SJCRH30 (cell line): ENCODE data around the gene JPT2. TPM values are rescaled to one million over a fixed set of nuclear protein-coding genes. Genes with fewer than 3 reads are reported as not detected.
"Not testable (repeated sequence)": the region's sequence is repeated elsewhere in the genome, so short reads cannot be mapped to it uniquely, and the experiment has no call there.

ENCODE experiments used
- DNase-seq, 2 experiments: peaks; one replicate each; pipeline ENCODE4 v3.0.0-alpha.2; 2015 to 2020
- H3K27ac ChIP-seq: fragments of 250-450 bp; sonication (Bioruptor Pico); 2 replicates; pipeline ENCODE4 v1.5.1; 2020; ENCODE audit warnings: mild to moderate bottlenecking, moderate library complexity
- H3K27me3 ChIP-seq: fragments of 250-450 bp; sonication (Bioruptor Pico); 2 replicates; pipeline ENCODE4 v1.5.1; 2020; ENCODE audit warnings: mild to moderate bottlenecking, moderate library complexity
- H3K36me3 ChIP-seq: fragments of 250-450 bp; sonication (Bioruptor Pico); 2 replicates; pipeline ENCODE4 v1.5.1; 2020; ENCODE audit warnings: mild to moderate bottlenecking, moderate library complexity
- H3K4me1 ChIP-seq: fragments of 250-450 bp; sonication (Bioruptor Pico); 2 replicates; pipeline ENCODE4 v1.5.1; 2020; ENCODE audit warnings: mild to moderate bottlenecking, moderate library complexity
- H3K4me3 ChIP-seq: fragments of 250-450 bp; sonication (Bioruptor Pico); 2 replicates; pipeline ENCODE4 v1.5.1; 2020; ENCODE audit warnings: mild to moderate bottlenecking, moderate library complexity
- H3K9me3 ChIP-seq: fragments of 250-450 bp; sonication (Bioruptor Pico); replicated peaks from 2 replicates; pipeline ENCODE4 v1.5.1; 2020; ENCODE audit warnings: mild to moderate bottlenecking, moderate library complexity
- total RNA-seq: library from RNA; depleted of rRNA; stranded (reverse); fragments of >200 nt; shearing (Covaris generic); gene quantifications from 2 replicates; pipeline ENCODE4 v1.2.3, GENCODE V29; 2014

The JPT2 gene
- total RNA-seq, 1 experiment from 2014 or later, result 87.4 TPM

GRCh38 chr16:1715220-1715619 lies 37.1 kb downstream of the JPT2 start:
- H3K27ac ChIP-seq, result no peak overlapping the region
- no peaks in the 10 kb centered on the region for H3K27me3 ChIP-seq
- no peak overlapping the region for H3K4me3 ChIP-seq
- no peak for DNase-seq
- H3K4me1 ChIP-seq, result 0 out of 2 replicates have a peak, but pooled peaks cover 2% of the 10 kb centered on the region
- H3K9me3 ChIP-seq, result no peaks in the 10 kb centered on the region
- H3K36me3 ChIP-seq, result 0 out of 2 replicates have a peak, but pooled peaks cover 2% of the 10 kb centered on the region

DNA sequence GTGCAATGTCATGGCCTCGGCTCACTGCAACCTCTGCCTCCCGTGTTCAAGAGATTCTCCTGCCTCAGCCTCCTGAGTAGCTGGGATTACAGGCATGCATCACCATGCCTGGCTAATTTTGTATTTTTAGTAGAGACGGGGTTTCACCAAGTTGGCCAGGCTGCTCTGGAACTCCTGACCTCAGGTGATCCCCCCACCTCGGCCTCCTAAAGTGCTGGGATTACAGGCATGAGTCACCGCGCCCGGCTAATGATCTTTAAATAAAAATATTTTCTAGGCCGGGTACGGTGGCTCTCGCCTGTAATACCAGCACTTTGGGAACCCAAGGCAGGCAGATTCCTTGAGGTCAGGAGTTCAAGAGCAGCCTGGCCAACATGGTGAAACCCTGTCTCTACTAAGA lies 40.2 kb downstream of the JPT2 start:
- not testable (repeated sequence) for H3K9me3 ChIP-seq, H3K27ac ChIP-seq, DNase-seq, H3K36me3 ChIP-seq, H3K27me3 ChIP-seq, H3K4me3 ChIP-seq
- peaks cover 11% of the 10 kb centered on the region; the same call in 1 of the 2 replicates for H3K4me1 ChIP-seq

DNA sequence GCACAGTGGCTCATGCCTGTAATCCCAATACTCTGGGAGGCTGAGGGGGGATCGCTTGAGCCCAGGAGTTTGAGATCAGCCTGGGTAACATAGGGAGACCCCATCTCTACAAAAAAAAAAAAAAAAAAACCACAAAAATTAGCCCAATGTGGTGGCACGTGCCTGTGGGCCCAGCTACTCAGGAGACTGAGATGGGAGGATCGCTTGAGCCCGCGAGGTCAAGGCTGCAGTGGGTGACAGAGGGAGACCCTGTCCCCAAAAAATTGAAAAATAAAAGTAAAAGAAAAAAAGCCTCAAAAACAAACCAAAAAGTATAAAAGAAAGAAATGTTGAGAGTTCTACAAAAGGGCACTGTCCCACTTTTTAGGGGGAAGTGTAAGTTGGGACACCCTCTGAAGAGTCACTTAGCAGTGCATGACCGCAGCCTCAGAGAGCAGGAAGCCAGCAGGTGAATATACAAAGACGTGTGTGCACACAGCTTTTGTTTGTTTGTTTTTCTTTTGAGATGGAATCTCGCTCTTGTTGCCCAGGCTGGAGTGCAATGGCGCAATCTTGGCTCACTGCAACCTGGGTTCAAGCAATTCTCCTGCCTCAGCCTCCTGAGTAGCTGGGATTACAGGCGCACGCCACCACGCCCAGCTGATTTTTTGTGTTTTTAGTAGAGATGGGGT lies 41.6 kb downstream of the JPT2 start:
- not testable (repeated sequence) for H3K27me3 ChIP-seq, H3K4me3 ChIP-seq, H3K27ac ChIP-seq, DNase-seq, H3K9me3 ChIP-seq, H3K36me3 ChIP-seq
- peaks cover 16% of the 10 kb centered on the region; the same call in 1 of the 2 replicates for H3K4me1 ChIP-seq

GRCh38 chr16:1721372-1721771 lies 43.3 kb downstream of the JPT2 start:
- Histone ChIP-seq H3K36me3 (no peaks in the 10 kb centered on the region; the same call in 1 of the 2 replicates), H3K4me1 (peaks cover 16% of the 10 kb centered on the region; the same call in 1 of the 2 replicates), H3K4me3 (no peak overlapping the region), H3K27me3 (no peaks in the 10 kb centered on the region), H3K27ac (peak overlapping the region; percentile 38), H3K9me3 (no peaks in the 10 kb centered on the region)
- no peak for DNase-seq

DNA sequence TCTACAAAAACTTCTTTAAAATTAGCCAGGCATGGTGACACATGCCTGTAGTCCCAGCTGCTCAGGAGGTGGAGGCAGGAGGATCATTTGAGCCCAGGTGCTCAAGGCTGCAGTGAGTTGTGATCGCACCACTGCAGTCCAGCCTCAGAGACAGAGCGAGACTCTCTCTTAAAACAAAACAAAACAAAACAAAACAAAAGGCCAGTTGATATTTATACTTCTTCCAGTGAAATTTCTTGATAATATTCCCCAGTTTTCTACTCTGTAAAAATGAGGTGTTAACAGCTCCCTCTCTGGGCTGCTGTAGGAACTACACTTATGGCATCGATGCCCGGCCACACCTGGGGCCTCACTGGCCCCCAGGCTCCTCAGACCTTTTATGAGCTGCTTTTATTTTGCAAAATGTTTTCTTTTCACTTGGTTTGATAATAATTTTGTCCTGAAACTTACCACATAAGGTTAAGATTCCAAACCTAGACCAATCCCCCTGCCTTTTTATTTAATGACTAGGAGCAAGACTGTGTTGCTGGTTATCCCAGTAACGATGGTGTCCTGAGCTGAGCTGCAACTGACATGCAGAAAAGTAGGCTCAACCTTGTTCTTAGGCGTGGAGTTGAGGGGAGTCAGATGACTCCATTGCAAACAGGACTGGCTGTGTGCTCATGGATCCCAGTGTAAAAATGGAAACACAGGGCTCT lies 45.5 kb downstream of the JPT2 start:
- Histone ChIP-seq H3K27ac (peak overlapping the region; percentile 38; the same call in 1 of the 2 replicates), H3K36me3 (no peaks in the 10 kb centered on the region; the same call in 1 of the 2 replicates), H3K4me3 (no peak overlapping the region), H3K4me1 (peaks cover 16% of the 10 kb centered on the region; the same call in 1 of the 2 replicates), H3K27me3 (no peaks in the 10 kb centered on the region), H3K9me3 (no peaks in the 10 kb centered on the region)
- DNase-seq, result peak; percentile 28 to 70

DNA sequence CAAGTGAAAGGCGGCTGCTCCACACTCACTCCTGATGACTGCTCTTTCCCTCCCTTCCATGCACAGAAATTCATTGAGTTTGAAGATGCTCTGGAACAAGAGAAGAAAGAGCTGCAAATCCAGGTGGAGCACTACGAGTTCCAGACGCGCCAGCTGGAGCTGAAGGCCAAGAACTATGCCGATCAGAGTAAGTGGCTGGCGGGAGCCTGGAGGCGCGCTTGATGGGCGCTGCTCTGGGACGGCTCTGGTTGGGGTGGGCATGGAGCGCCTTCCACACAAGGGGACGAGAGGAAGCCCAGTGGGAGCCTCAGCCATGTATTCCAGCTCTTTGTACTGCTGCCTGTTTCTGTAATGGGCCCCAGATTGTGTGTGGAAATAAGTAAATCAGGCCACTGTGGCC lies 46.4 kb downstream of the JPT2 start:
- Histone ChIP-seq H3K27me3 (no peaks in the 10 kb centered on the region), H3K4me3 (no peak overlapping the region), H3K27ac (no peak overlapping the region), H3K4me1 (peaks cover 16% of the 10 kb centered on the region; the same call in 1 of the 2 replicates), H3K9me3 (no peaks in the 10 kb centered on the region), H3K36me3 (no peaks in the 10 kb centered on the region; the same call in 1 of the 2 replicates)
- no peak for DNase-seq

- no peak for DNase-seq
- Histone ChIP-seq H3K9me3 (no peaks in the 10 kb centered on the region), H3K27ac (no peak overlapping the region), H3K4me1 (peaks cover 13% of the 10 kb centered on the region; the same call in 1 of the 2 replicates), H3K27me3 (no peaks in the 10 kb centered on the region), H3K4me3 (no peak overlapping the region), H3K36me3 (peaks cover 5% of the 10 kb centered on the region; the same call in 1 of the 2 replicates)
These were observed 48.8 kb downstream of the JPT2 start for GRCh38 chr16:1726661-1727502.

DNA sequence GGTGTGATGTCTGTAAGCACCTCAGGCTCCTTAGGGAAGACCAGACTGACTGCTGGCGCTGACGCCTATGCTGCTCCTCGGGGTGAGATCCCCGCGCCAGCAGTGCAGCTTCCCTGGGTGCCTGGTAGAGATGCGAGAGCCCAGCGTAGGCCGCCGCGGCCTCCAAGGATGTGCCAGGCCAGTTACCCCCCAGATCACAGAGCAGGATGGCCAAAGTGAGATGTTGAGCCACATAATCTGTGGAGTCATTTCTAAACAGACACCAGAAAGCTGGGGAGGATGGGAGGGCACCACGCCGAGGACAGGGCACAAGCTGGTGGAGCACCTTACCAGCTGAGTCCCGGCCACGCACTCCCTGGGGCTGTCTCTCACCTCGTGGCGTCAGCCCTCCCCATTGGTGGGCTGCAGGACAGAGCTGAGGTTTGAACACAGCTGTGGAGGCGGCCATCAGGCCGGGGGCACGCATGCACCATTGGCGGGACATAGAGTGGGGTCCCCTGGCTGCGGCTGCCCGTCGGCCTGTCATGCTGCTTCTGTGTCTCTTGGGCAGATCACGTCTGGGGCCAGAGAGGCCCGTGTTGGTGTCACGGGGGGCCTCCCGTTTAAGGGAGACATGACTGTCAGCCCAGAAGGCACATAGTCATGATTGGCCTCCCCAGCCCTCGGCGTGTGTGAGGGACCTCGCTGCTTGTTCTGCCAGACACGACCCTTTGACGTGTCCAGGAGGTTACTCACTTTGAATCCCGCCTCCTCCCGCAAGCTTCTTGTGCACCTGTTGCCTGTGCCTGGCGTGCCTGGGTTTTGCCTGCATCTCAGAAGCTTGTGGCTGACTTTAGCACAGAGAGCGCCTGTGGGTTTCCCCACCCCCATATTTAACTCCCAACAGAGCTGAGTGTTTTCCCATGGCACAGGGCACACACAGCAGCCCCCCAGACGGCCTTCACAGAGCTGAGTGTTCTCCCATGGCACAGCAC lies 49.9 kb downstream of the JPT2 start:
- H3K27ac ChIP-seq, result no peak overlapping the region
- no peak for DNase-seq
- H3K27me3 ChIP-seq, result no peaks in the 10 kb centered on the region
- H3K36me3 ChIP-seq, result peaks cover 6% of the 10 kb centered on the region; the same call in 1 of the 2 replicates
- H3K9me3 ChIP-seq, result no peaks in the 10 kb centered on the region
- H3K4me3 ChIP-seq, result no peak overlapping the region
- H3K4me1 ChIP-seq, result peaks cover 8% of the 10 kb centered on the region; the same call in 1 of the 2 replicates

DNA sequence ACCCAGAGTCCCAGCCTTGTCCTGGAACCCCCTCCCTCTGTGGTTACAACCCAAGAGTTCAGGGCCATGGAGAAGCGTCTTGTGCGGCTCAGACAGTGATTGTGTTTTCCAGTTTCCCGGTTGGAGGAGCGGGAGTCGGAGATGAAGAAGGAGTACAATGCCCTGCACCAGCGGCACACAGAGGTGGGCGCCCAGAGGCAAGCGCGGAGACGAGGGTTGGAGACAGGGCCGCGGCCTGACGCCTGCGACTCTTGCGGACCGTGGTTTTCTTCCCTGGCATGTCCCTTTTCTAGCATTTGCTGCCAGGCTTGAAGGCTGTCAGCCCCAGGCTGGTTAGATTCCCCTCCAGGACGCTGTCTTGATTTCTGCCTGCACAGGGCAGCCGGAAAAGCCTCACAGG lies 50.9 kb downstream of the JPT2 start:
- Histone ChIP-seq H3K27me3 (no peaks in the 10 kb centered on the region), H3K4me3 (no peak overlapping the region), H3K27ac (no peak overlapping the region), H3K9me3 (no peaks in the 10 kb centered on the region), H3K4me1 (no peaks in the 10 kb centered on the region), H3K36me3 (peaks cover 13% of the 10 kb centered on the region)
- DNase-seq, result no peak

DNA sequence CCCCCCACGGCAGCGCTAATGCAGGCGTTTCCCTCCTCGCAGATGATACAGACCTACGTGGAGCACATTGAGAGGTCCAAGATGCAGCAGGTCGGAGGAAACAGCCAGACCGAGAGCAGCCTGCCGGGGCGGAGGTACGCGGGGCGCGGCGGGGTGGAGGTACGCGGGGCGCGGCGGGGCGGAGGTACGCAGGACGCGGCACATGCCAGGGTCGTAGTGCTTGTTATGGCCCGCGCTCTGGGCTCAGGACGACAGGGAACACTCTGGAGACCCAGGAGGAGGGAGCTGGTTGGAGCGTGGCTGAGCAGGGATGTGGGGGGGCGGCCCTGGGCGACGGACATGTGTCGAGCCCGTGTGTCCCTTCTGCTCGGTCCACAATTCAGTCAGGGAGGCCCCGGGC lies 51.4 kb downstream of the JPT2 start:
- Histone ChIP-seq H3K4me3 (no peak overlapping the region), H3K4me1 (no peaks in the 10 kb centered on the region), H3K27ac (no peak overlapping the region), H3K36me3 (peaks cover 17% of the 10 kb centered on the region), H3K27me3 (no peaks in the 10 kb centered on the region), H3K9me3 (no peaks in the 10 kb centered on the region)
- no peak for DNase-seq

- Histone ChIP-seq H3K4me3 (no peak overlapping the region), H3K27me3 (no peaks in the 10 kb centered on the region), H3K4me1 (no peaks in the 10 kb centered on the region), H3K9me3 (no peaks in the 10 kb centered on the region), H3K36me3 (peaks cover 23% of the 10 kb centered on the region), H3K27ac (no peak overlapping the region)
- DNase-seq, result no peak
These were observed 53.0 kb downstream of the JPT2 start for GRCh38 chr16:1731073-1731472.

- no peak for DNase-seq
- H3K27ac ChIP-seq, result no peak overlapping the region
- H3K4me1 ChIP-seq, result no peaks in the 10 kb centered on the region
- H3K36me3 ChIP-seq, result peaks cover 23% of the 10 kb centered on the region
- H3K9me3 ChIP-seq, result no peaks in the 10 kb centered on the region
- H3K27me3 ChIP-seq, result no peaks in the 10 kb centered on the region
- no peak overlapping the region for H3K4me3 ChIP-seq
These were observed 53.5 kb downstream of the JPT2 start for GRCh38 chr16:1731603-1732002.

GRCh38 chr16:1732071-1732470 lies 54.0 kb downstream of the JPT2 start:
- Histone ChIP-seq H3K27ac (no peak overlapping the region), H3K27me3 (no peaks in the 10 kb centered on the region), H3K4me1 (no peaks in the 10 kb centered on the region), H3K9me3 (no peaks in the 10 kb centered on the region), H3K36me3 (peaks cover 23% of the 10 kb centered on the region), H3K4me3 (no peak overlapping the region)
- DNase-seq, result no peak

DNA sequence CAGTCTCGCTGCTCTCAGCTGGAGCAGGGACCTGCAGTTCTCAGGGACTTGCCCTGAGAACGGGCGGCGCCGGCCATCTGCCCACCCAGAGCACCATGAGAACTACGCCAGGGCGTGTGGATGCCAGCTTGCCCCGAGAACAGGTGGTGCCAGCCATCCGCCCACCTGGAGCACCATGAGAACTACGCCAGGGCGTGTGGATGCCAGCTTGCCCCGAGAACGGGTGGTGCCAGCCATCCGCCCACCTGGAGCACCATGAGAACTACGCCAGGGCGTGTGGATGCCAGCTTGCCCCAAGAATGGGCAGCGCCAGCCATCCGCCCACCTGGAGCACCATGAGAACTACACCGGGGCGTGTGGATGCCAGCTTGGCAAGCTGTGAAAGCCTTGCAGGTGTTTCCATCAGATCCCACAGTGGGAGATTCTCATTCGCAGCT lies 54.5 kb downstream of the JPT2 start:
- not testable (repeated sequence) for H3K27ac ChIP-seq, H3K27me3 ChIP-seq, H3K4me3 ChIP-seq, H3K9me3 ChIP-seq, H3K4me1 ChIP-seq, DNase-seq
- H3K36me3 ChIP-seq, result peaks cover 23% of the 10 kb centered on the region
